Measurements from ENCODE around the gene NSL1. TPM values are rescaled to one million over a fixed set of nuclear protein-coding genes. Genes with fewer than 3 reads are reported as not detected.
A peak's percentile ranks its signal among the peaks of the same experiment; 100 is the strongest.

The NSL1 gene
- total and polyA plus RNA-seq, 9 of the 15 experiments (the other 6 are each of a cell fraction or from before 2014, with no cell fraction given), result 53.5 to 108 (median 59.1) TPM

GRCh38 chr1:212791676-212792395, at the start of gene NSL1, which contains the start of gene TATDN3 (continued):
- peak; percentile 43; the same call in 1 of the 2 replicates for TF ChIP-seq STAT6 (CRISPR knock-in tag; IDR thresholded peaks at IDR 0.05)
- 0 out of 2 replicates have a peak, but pooled peaks have one; percentile 24 for TF ChIP-seq SRSF3 (IDR thresholded peaks at IDR 0.05; ENCODE audit: insufficient read depth, low read length)
- no peak for TF ChIP-seq YBX1 (IDR thresholded peaks at IDR 0.05)
- TF ChIP-seq ZNF695 (CRISPR knock-in tag; IDR thresholded peaks at IDR 0.05), result no peak
- TF ChIP-seq ZNF609 (CRISPR knock-in tag; IDR thresholded peaks at IDR 0.05; ENCODE audit: borderline replicate concordance), result no peak; the same call in 1 of the 2 replicates
- TF ChIP-seq EP400 (IDR thresholded peaks at IDR 0.05), result peak; percentile 93
- peak; percentile 94 for TF ChIP-seq NR2C2 (CRISPR knock-in tag; IDR thresholded peaks at IDR 0.05)
- peak; percentile 97 for TF ChIP-seq NR2C2 (tag; IDR thresholded peaks at IDR 0.05)
- peak; percentile 98 for TF ChIP-seq GABPA (tag; conservative IDR thresholded peaks at IDR 0.05; ENCODE audit: low read depth)
- peak; percentile 99 for TF ChIP-seq RB1 (IDR thresholded peaks at IDR 0.05; ENCODE audit: low read depth)
- no peak for TF ChIP-seq MAFF (IDR thresholded peaks at IDR 0.05; ENCODE audit: low read length)
- TF ChIP-seq RBM22 (IDR thresholded peaks at IDR 0.05; ENCODE audit: low read depth, low read length, poor library complexity, severe bottlenecking), result peak; percentile 68
- no peak for TF ChIP-seq RHOXF2B (CRISPR knock-in tag; conservative IDR thresholded peaks at IDR 0.05)
- TF ChIP-seq SNRNP70 (optimal IDR thresholded peaks at IDR 0.05; ENCODE audit: low read depth, low read length), result peak; percentile 53
- no peak for TF ChIP-seq ATF2 (CRISPR knock-in tag; IDR thresholded peaks at IDR 0.05)
- no peak for TF ChIP-seq SNAPC5 (CRISPR knock-in tag; IDR thresholded peaks at IDR 0.05)
- TF ChIP-seq ZNF316 (IDR thresholded peaks at IDR 0.05), result no peak
- TF ChIP-seq SAFB2 (IDR thresholded peaks at IDR 0.05; ENCODE audit: borderline replicate concordance, low read depth, low read length, severe bottlenecking), result no peak
- TF ChIP-seq ETV1 (tag; conservative IDR thresholded peaks at IDR 0.05; ENCODE audit: low read depth), result peak; percentile 77

All from K562 (cell line).